Small intestine (tissue), 7 donors: ENCODE results near the gene STK25. TPM values are rescaled to one million over a fixed set of nuclear protein-coding genes. Genes with fewer than 3 reads are reported as not detected.

Experiments
- DNase-seq, 2 donors: peaks; one replicate each; pipeline versions ENCODE4 v3.0.0 to v3.0.0-alpha.2; 2013
- FAIRE-seq: peaks from 2 replicates; lab custom pipeline; 2012; peaks lifted over from hg19 to GRCh38; lab: Jason Lieb, UNC
- H3K27ac ChIP-seq, 3 donors: one replicate each; pipeline ENCODE4 v1.5.1; 2013; ENCODE audit warnings: low read length in 2 of 3, mild to moderate bottlenecking in 2 of 3, control low read depth in 1 of 3, inconsistent platforms in 1 of 3, low read depth in 1 of 3, moderate library complexity in 1 of 3
- H3K27me3 ChIP-seq, 3 donors: one replicate each; pipeline ENCODE4 v1.6.1; 2013; ENCODE audit warnings: low read length in 3 of 3, inconsistent platforms in 1 of 3; ENCODE audit not compliant: control insufficient read depth in 3 of 3, insufficient read depth in 3 of 3
- H3K36me3 ChIP-seq, 3 donors: one replicate each; pipeline ENCODE4 v1.6.1; 2013; ENCODE audit warnings: low read length in 3 of 3, inconsistent platforms in 1 of 3, low read depth in 1 of 3, mild to moderate bottlenecking in 1 of 3, moderate library complexity in 1 of 3; ENCODE audit not compliant: control insufficient read depth in 3 of 3, insufficient read depth in 2 of 3
- H3K4me1 ChIP-seq, 3 donors: one replicate each; pipeline ENCODE4 v1.6.1; 2013; ENCODE audit warnings: low read length in 2 of 3, inconsistent platforms in 1 of 3, low read depth in 1 of 3, mild to moderate bottlenecking in 1 of 3, moderate library complexity in 1 of 3; ENCODE audit not compliant: control insufficient read depth in 3 of 3, insufficient read depth in 2 of 3
- H3K4me3 ChIP-seq, 3 donors: one replicate each; pipeline ENCODE4 v1.5.1; 2013; ENCODE audit warnings: low read length in 3 of 3, control low read depth in 1 of 3, inconsistent platforms in 1 of 3, low read depth in 1 of 3, mild to moderate bottlenecking in 1 of 3, moderate library complexity in 1 of 3
- H3K9me3 ChIP-seq, 2 donors: one replicate each; pipeline ENCODE4 v1.6.1; 2013; ENCODE audit warnings: low read depth in 1 of 2, low read length in 1 of 2; ENCODE audit not compliant: control insufficient read depth in 2 of 2, insufficient read depth in 1 of 2
- WGBS, 3 donors: extraction: QIAGEN DNeasy Blood & Tissue Kit; methylation state at CpG; one replicate each; pipeline ENCODE4 v1.1.7; 2013; 5-methylcytosine and 5-hydroxymethylcytosine counted together
- polyA plus RNA-seq, 4 donors: library from polyadenylated mRNA; stranded (reverse) in 3 of 4; unstranded in 1 of 4; fragments of 200-250 nt in 3 of 4; fragments of 120-200 nt in 1 of 4; gene quantifications; one replicate each; pipeline versions ENCODE4 v1.2.1 to v1.2.3, GENCODE V29; 2013
- donor health status: healthy with polysubstance abuse.
- donor health status: control.
- donor health status: control.
- donor health status: Bipolar disorder and iron deficiency.
- donor health status: healthy.

The STK25 gene
- polyA plus RNA-seq, 4 donors, result 122 to 190 (median 150) TPM

DNA sequence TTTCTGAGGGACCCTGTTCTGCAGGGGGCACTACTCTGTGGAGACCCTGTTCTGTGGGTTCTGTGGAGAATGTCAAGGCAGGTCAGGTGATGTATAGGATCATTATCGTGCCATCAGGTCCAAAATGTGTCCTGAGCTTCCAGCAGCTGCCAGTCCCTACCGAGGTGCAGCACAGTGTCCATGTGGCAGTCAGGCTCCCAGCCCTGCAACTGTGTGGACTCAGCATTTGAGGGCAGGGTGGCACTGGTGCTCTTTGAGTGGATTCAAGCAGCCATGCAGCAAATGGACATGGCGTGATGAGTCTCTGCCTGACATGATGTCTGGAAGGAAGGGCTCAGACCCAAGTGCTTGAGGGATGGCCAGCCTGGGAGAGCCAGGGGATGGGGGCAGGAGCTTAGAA lies 35.0 kb downstream of the STK25 start:
- no peak overlapping the region for H3K27ac ChIP-seq
- FAIRE-seq (no peak), DNase-seq (no peak)
- WGBS, 3 donors, result 94 to 98% (median 95%) methylated on average over 3 of the region's 3 CpGs
- peaks cover 0 to 50% (median 2%) of the 10 kb centered on the region in 3 donors for H3K36me3 ChIP-seq
- no peaks in the 10 kb centered on the region for H3K9me3 ChIP-seq
- H3K27me3 ChIP-seq, result no peaks in the 10 kb centered on the region
- no peak overlapping the region for H3K4me3 ChIP-seq
- no peaks in the 10 kb centered on the region for H3K4me1 ChIP-seq

DNA sequence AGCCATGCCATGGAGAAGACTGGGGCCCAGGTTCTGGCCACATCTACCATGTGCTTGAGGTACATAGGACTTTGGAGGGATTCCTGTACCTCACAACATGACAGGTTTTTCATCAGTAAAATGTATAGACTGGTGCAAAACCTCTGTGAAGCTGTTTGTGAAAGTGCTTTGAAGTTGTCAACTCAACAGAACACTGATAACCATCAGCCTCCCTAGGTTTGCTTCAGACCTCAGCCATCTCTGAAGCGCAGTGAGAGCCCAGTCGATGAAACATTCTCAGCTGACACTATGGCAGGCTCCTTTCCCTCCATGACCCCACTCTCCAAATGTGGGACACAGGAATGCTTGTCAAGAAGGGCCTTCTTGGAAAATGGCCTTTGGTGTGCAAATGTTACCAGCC lies 38.6 kb downstream of the STK25 start:
- DNase-seq (no peak), FAIRE-seq (no peak)
- no peak overlapping the region for H3K27ac ChIP-seq
- no peak overlapping the region for H3K4me3 ChIP-seq
- no peaks in the 10 kb centered on the region for H3K9me3 ChIP-seq
- 81 to 100% (median 84%) methylated on average over 2 of the region's 2 CpGs for WGBS, 3 donors
- H3K27me3 ChIP-seq, result no peaks in the 10 kb centered on the region
- H3K36me3 ChIP-seq, result peaks cover 2 to 53% (median 3%) of the 10 kb centered on the region in 3 donors
- no peaks in the 10 kb centered on the region for H3K4me1 ChIP-seq

DNA sequence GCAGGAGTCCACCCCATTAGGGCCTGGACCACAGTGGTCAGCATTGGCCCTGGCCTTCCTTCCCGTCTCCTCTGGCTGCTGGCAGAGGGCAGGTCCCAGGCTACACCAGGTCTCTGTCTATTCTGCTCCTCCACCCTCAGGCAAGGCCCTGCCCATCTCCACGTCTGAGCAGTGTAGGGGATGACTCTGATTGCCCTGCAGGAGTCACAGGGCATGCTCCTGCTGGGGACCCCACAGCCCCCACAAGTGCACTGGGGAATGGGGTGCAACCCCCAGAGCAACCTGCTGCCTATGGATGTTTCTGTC lies 40.0 kb downstream of the STK25 start:
- Histone ChIP-seq H3K4me1 (no peaks in the 10 kb centered on the region), H3K4me3 (no peak overlapping the region), H3K9me3 (no peaks in the 10 kb centered on the region), H3K27ac (no peak overlapping the region), H3K36me3 (peaks cover 2 to 57% (median 3%) of the 10 kb centered on the region in 3 donors), H3K27me3 (no peaks in the 10 kb centered on the region)
- WGBS, 3 donors, result 83 to 85% (median 84%) methylated on average over 2 of the region's 2 CpGs
- DNase-seq, result no peak
- FAIRE-seq, result no peak

DNA sequence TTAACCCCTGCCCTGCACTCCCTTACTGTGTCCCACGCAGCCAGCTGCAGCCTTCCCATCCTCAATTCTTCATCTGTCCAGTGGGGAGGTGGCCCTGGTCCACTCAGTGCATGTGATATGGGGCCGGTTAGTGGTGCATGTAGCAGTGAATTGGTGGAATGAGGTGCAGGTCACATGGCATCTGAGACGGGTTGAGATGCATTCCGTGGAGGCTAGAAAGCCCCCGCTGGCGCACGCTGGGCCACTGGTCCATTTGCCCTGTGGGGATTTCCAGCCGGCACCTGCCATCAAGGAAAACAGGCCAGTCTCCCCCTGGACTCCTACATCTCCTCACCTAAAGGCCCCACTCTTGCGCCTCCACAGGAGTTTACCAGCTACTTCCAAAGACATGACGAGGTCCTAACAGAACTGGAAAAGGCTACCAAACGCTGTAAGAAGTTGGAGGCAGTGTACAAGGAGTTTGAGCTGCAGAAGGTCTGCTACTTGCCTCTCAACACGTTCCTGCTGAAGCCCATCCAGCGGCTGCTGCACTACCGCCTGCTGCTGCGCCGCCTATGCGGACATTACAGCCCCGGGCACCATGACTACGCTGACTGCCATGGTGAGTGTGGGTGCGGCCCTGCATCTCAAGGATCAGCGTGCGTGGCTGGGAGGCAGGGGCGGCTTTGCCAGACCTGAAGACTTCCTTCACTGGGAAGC lies 40.5 kb downstream of the STK25 start:
- no peak for FAIRE-seq
- DNase-seq, result no peak
- H3K9me3 ChIP-seq, result no peaks in the 10 kb centered on the region
- no peaks in the 10 kb centered on the region for H3K4me1 ChIP-seq
- H3K4me3 ChIP-seq, result no peak overlapping the region
- peaks cover 2 to 60% (median 3%) of the 10 kb centered on the region in 3 donors for H3K36me3 ChIP-seq
- H3K27me3 ChIP-seq, result no peaks in the 10 kb centered on the region
- H3K27ac ChIP-seq, result no peak overlapping the region
- WGBS, 3 donors, result 91 to 95% (median 91%) methylated on average over 23 of the region's 23 CpGs

DNA sequence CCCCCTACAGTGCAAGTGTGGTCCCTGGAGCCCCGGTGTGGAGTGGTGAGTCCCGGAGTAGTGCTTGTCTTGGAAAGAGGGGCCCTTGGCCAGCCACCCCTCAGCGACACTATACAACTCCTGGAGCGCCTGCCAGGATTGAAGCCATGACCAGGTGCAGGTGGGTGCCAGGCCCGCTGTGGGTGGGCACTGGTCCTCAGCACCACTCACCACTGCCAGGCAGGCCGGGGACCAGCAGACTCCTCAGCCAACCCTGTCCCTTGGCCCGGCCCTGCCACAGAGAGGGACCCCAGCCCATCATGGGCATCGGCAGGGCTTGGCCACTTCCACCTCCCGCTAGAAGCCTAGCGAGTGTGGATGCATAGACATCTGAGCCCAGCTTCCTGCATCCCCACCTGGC lies 42.2 kb downstream of the STK25 start:
- Histone ChIP-seq H3K27me3 (no peaks in the 10 kb centered on the region), H3K27ac (no peak overlapping the region), H3K9me3 (no peaks in the 10 kb centered on the region), H3K4me1 (no peaks in the 10 kb centered on the region), H3K4me3 (no peak overlapping the region), H3K36me3 (peaks cover 2 to 52% (median 3%) of the 10 kb centered on the region in 3 donors)
- 84 to 92% (median 92%) methylated on average over 10 of the region's 10 CpGs for WGBS, 3 donors
- DNase-seq (no peak), FAIRE-seq (no peak)

DNA sequence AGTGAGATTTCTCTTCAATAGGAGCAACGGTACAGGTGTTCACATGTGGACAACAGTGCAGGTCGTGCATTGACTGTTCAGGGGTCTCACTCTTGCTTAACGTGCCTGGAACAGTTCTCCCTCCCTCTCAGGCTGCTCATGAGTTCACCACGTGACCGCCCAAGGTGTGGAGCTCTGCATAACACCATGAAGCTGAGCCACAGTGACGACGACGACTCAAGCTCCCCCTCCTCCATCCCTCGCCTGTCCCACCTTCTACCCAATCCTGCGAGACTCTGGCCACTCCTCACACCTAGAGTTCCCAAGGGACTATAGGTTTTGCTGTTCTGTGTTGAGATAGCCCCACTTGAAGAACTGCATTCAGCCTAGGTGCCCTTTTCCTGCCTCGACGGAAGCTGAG lies 42.8 kb downstream of the STK25 start:
- no peaks in the 10 kb centered on the region for H3K4me1 ChIP-seq
- WGBS, 3 donors, result 76 to 80% (median 76%) methylated on average over 12 of the region's 12 CpGs
- H3K27ac ChIP-seq, result no peak overlapping the region
- DNase-seq (no peak), FAIRE-seq (no peak)
- peaks cover 0 to 47% (median 3%) of the 10 kb centered on the region in 3 donors for H3K36me3 ChIP-seq
- no peaks in the 10 kb centered on the region for H3K9me3 ChIP-seq
- H3K27me3 ChIP-seq, result no peaks in the 10 kb centered on the region
- H3K4me3 ChIP-seq, result no peak overlapping the region

DNA sequence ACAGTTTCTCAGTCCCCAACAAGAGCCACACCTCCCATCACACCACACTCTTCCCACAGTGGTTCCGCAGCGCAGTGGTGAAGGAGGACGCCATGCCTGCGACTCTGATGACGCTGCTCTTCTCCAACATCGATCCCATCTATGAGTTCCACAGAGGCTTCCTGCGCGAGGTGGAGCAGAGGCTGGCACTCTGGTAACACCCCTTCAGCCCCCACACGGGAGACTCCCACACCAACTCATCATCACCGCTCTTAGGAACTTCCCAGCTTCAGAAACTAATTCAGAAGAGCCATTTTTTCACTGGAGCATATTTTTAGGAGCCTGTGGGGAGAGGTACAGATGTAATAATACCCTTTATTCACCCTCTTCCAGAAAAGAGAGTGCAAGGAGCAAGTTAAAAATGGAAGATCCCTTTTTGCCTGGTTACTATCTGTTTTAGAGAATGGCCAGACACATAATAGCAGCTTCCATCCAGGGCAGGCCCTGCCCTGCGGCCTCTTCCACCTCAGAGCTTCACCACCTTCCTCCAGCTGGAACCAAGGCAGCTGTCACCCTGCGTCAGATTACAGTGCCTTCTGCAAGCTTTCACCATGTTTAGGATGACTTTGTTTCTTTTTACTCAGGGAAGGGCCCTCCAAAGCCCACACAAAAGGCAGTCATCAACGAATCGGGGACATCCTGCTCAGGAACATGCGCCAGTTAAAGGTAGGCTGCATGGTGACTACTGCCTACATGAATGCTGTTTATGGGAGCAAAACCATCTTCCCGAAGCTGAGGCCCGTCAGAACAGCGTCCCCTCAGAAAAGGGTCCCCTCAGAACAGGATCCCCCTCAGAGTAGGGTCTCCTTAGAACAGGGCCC lies 44.9 kb downstream of the STK25 start:
- no peak for FAIRE-seq
- no peak for DNase-seq
- 94 to 97% (median 94%) methylated on average over 18 of the region's 18 CpGs for WGBS, 3 donors

DNA sequence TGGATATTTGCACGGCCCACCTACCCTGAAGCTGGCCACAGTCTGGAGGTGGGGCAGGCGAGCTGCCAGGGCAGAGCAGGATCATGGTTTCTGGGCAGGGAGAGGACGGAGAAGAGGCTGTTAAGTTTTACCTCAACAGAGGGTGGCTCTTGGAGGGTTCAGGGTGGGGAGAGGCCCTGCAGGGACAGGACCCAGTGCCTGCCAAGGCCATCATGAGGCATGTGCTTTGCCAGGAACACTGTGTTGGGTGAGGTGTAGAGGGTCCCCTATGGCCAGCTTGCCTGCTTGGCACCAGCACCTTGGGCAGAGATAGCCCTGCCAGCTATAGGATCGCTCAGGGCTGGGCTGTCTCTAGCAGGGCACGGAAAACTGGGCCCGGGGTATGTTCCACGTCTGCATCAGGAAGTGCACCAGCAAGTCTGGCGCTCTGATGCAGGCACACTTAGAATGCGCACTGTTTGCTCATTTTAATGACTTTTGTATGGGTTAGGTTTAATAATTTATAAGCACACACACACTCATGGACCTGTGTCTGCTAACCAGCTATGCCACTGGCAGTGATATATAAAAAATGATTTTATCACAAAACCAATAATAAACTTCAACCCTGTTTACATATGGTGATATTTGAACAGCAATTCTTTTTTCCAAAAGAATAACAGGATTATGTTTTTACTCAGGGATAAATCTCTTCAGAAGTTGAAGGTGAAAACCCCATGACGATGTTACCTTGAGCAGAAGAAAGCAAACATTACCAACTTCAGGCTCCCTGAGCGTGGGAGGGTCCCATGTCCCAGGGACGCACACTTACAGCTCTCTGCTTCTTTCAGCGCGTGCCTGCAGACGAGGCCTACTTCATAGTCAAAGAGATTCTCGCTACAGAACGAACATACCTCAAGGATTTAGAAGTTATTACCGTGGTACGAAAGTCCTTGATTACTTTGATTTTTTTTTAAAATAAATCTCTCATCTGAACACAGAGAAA lies 46.4 kb downstream of the STK25 start:
- FAIRE-seq (no peak), DNase-seq (no peak)
- no peaks in the 10 kb centered on the region for H3K9me3 ChIP-seq
- H3K27me3 ChIP-seq, result no peaks in the 10 kb centered on the region
- H3K36me3 ChIP-seq, result peaks cover 0 to 43% (median 3%) of the 10 kb centered on the region in 3 donors
- no peak overlapping the region for H3K4me3 ChIP-seq
- 88 to 90% (median 88%) methylated on average over 19 of the region's 19 CpGs for WGBS, 3 donors
- no peak overlapping the region for H3K27ac ChIP-seq
- H3K4me1 ChIP-seq, result no peaks in the 10 kb centered on the region

More for the DNA sequence above, 44.9 kb downstream of the STK25 start:
- Histone ChIP-seq H3K27me3 (no peaks in the 10 kb centered on the region), H3K4me3 (no peak overlapping the region), H3K27ac (no peak overlapping the region), H3K36me3 (peaks cover 0 to 50% (median 3%) of the 10 kb centered on the region in 3 donors), H3K4me1 (no peaks in the 10 kb centered on the region), H3K9me3 (no peaks in the 10 kb centered on the region)
